Effector CD8-positive, alpha-beta T cell (primary cell): ENCODE results near the gene ATAD3A.

Experiments
- DNase-seq: peaks from one replicate; lab custom pipeline; 2025; lab: John Stamatoyannopoulos, UW

The ATAD3A gene

GRCh38 chr1:1539310-1540089 lies 27.5 kb downstream of the ATAD3A start:
- DNase-seq = no peak

GRCh38 chr1:1540090-1540817 lies 28.3 kb downstream of the ATAD3A start, which contains the start of gene TMEM240:
Gene TMEM240, minus strand, starts transcription at chr1:1540624. Its CDS starts 278 bp downstream, at chr1:1540346.
- peak; percentile 10 for DNase-seq

GRCh38 chr1:1540818-1541628 lies 29.1 kb downstream of the ATAD3A start:
- no peak for DNase-seq

- DNase-seq = no peak
Observed at GRCh38 chr1:1541956-1542765, 30.2 kb downstream of the ATAD3A start.

- DNase-seq = no peak
Observed at GRCh38 chr1:1542766-1543705, 31.1 kb downstream of the ATAD3A start.

GRCh38 chr1:1543706-1544099 lies 31.7 kb downstream of the ATAD3A start:
- no peak for DNase-seq

GRCh38 chr1:1544544-1544943 lies 32.6 kb downstream of the ATAD3A start:
- no peak for DNase-seq

- no peak for DNase-seq
Observed at GRCh38 chr1:1545946-1546737, 34.2 kb downstream of the ATAD3A start.

GRCh38 chr1:1547011-1547410 lies 35.0 kb downstream of the ATAD3A start:
- DNase-seq = no peak

GRCh38 chr1:1547476-1547875 lies 35.5 kb downstream of the ATAD3A start:
- no peak for DNase-seq

GRCh38 chr1:1548591-1548990 lies 36.6 kb downstream of the ATAD3A start:
- no peak for DNase-seq

- no peak for DNase-seq
Observed at GRCh38 chr1:1550087-1550486, 38.1 kb downstream of the ATAD3A start.

GRCh38 chr1:1550591-1551432 lies 38.9 kb downstream of the ATAD3A start:
- no peak for DNase-seq

GRCh38 chr1:1551524-1552262 lies 39.7 kb downstream of the ATAD3A start:
- DNase-seq = no peak

- DNase-seq = no peak
Observed at GRCh38 chr1:1552263-1552639, 40.3 kb downstream of the ATAD3A start.

- DNase-seq = no peak
Observed at GRCh38 chr1:1553821-1554494, 42.0 kb downstream of the ATAD3A start.

- no peak for DNase-seq
Observed at GRCh38 chr1:1554550-1554925, 42.6 kb downstream of the ATAD3A start.
